Subcutaneous abdominal adipose tissue (tissue), 5 donors: Measurements from ENCODE around the gene RBM24.
A peak's percentile ranks its signal among the peaks of the same experiment; 100 is the strongest.

ENCODE experiments used
- H3K27ac ChIP-seq: one replicate; pipeline ENCODE4 v1.7.0; 2013; ENCODE audit warnings: low read depth, mild to moderate bottlenecking, inconsistent platforms, low read length, moderate library complexity
- H3K27me3 ChIP-seq, 5 donors: one replicate each; pipeline ENCODE4 v1.7.0; 2013; ENCODE audit warnings: low read length in 5 of 5, inconsistent platforms in 1 of 5; ENCODE audit not compliant: control insufficient read depth in 5 of 5, insufficient read depth in 4 of 5
- H3K36me3 ChIP-seq, 5 donors: one replicate each; pipeline ENCODE4 v1.7.0; 2013; ENCODE audit warnings: low read length in 5 of 5; ENCODE audit not compliant: control insufficient read depth in 5 of 5, insufficient read depth in 5 of 5
- H3K4me1 ChIP-seq, 5 donors: one replicate each; pipeline ENCODE4 v1.7.0; 2013; ENCODE audit warnings: low read length in 5 of 5, mild to moderate bottlenecking in 3 of 5, moderate library complexity in 1 of 5; ENCODE audit not compliant: control insufficient read depth in 5 of 5, insufficient read depth in 5 of 5
- H3K4me3 ChIP-seq, 5 donors: one replicate each; pipeline ENCODE4 v1.7.0; 2013; ENCODE audit warnings: low read length in 5 of 5, low read depth in 1 of 5
- H3K9ac ChIP-seq, 5 donors: one replicate each; pipeline ENCODE4 v1.7.0; 2013; ENCODE audit warnings: low read length in 5 of 5, mild to moderate bottlenecking in 4 of 5, moderate library complexity in 3 of 5
- H3K9me3 ChIP-seq, 5 donors: one replicate each; pipeline ENCODE4 v1.7.0; 2013; ENCODE audit warnings: low read length in 5 of 5; ENCODE audit not compliant: control insufficient read depth in 5 of 5
- donor health status: healthy.
- donor health status: healthy.
- donor health status: healthy.
- donor health status: healthy.
- donor health status: healthy.

Gene RBM24

GRCh38 chr6:17281497-17282481, 628 bp downstream of the RBM24 start:
- no peaks in the 10 kb centered on the region for H3K27me3 ChIP-seq

GRCh38 chr6:17283074-17283473, 1.9 kb downstream of the RBM24 start:
- Histone ChIP-seq H3K27ac (no peak overlapping the region), H3K4me1 (peaks cover 0 to 24% (median 14%) of the 10 kb centered on the region in 5 donors), H3K4me3 (peak overlapping the region in 1 of 5 donors; percentile 17), H3K9me3 (no peaks in the 10 kb centered on the region), H3K27me3 (no peaks in the 10 kb centered on the region), H3K36me3 (no peaks in the 10 kb centered on the region), H3K9ac (no peak overlapping the region)

More at GRCh38 chr6:17281497-17282481, 628 bp downstream of the RBM24 start:
- peaks cover 0 to 24% (median 14%) of the 10 kb centered on the region in 5 donors for H3K4me1 ChIP-seq
- no peaks in the 10 kb centered on the region for H3K36me3 ChIP-seq
- peak overlapping the region; percentile 7 to 87 (median 69) for H3K9ac ChIP-seq
- H3K4me3 ChIP-seq = peak overlapping the region; percentile 71 to 89 (median 80)
- no peak overlapping the region for H3K27ac ChIP-seq
- H3K9me3 ChIP-seq = no peaks in the 10 kb centered on the region

- H3K4me1 ChIP-seq = no peaks in the 10 kb centered on the region
- no peak overlapping the region for H3K4me3 ChIP-seq
- peaks cover 0 to 4% (median 0%) of the 10 kb centered on the region in 5 donors for H3K36me3 ChIP-seq
- H3K27ac ChIP-seq = no peak overlapping the region
- no peak overlapping the region for H3K9ac ChIP-seq
- H3K9me3 ChIP-seq = no peaks in the 10 kb centered on the region
- H3K27me3 ChIP-seq = no peaks in the 10 kb centered on the region
Measured at GRCh38 chr6:17289630-17290061, 8.5 kb downstream of the RBM24 start.

DNA sequence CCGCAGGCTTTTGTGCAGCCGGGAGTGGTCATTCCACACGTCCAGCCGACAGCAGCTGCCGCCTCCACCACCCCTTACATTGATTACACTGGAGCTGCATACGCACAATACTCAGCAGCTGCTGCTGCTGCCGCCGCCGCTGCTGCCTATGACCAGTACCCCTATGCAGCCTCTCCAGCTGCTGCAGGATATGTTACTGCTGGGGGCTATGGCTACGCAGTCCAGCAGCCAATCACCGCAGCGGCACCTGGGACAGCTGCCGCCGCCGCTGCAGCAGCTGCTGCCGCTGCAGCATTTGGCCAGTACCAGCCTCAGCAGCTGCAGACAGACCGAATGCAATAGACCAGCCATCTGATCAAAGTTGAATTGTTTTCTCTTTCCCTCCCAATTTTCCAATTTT, 10.6 kb downstream of the RBM24 start:
- no peaks in the 10 kb centered on the region for H3K9me3 ChIP-seq
- H3K27ac ChIP-seq = no peak overlapping the region
- H3K9ac ChIP-seq = no peak overlapping the region
- H3K4me3 ChIP-seq = no peak overlapping the region
- no peaks in the 10 kb centered on the region for H3K27me3 ChIP-seq
- peaks cover 0 to 4% (median 0%) of the 10 kb centered on the region in 5 donors for H3K36me3 ChIP-seq
- peaks cover 0 to 2% (median 0%) of the 10 kb centered on the region in 5 donors for H3K4me1 ChIP-seq

- peaks cover 0 to 4% (median 0%) of the 10 kb centered on the region in 5 donors for H3K36me3 ChIP-seq
- H3K4me1 ChIP-seq = peaks cover 0 to 11% (median 4%) of the 10 kb centered on the region in 5 donors
- no peak overlapping the region for H3K9ac ChIP-seq
- no peak overlapping the region for H3K27ac ChIP-seq
- no peaks in the 10 kb centered on the region for H3K27me3 ChIP-seq
- H3K4me3 ChIP-seq = no peak overlapping the region
- no peaks in the 10 kb centered on the region for H3K9me3 ChIP-seq
Measured at GRCh38 chr6:17292600-17293133, 11.5 kb downstream of the RBM24 start.

- no peak overlapping the region for H3K27ac ChIP-seq
Measured at GRCh38 chr6:17293395-17293794, 12.2 kb downstream of the RBM24 start.

DNA sequence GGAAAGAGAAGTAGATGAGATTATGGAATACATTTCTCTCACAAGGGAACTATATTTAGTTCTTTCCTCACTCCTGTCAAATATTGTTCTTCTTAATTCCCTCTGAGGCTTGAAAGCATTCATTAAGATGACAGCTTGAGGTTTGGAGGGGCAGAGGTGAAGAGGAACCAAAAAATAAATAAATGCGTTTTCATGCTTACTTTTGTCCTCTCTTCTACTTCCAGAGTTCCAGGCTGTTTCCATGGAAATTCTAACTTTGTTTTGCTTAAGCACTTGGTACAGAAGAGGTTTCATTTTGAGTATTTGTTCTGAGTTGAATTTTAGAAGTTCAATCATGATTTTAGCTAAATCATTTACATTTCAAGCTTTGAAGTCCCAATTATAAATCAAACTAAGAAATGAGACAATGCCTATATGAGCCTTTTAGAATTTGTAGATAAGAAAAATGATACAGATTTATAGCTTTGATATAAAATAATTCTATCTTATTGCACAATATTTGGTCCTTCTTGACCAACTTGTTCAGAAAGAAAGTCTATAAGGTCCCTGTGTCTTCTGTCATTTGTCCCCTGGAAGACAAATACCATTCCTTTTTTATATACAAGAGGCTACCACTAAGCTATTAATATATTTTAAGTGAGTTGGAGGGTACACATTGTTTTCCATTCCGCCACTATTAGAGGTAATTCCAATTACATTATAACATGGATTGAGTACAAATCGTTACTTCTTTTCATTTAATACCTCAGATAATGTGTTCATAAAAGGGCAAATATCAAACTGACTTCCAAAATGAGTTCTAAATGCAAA, 16.3 kb downstream of the RBM24 start:
- H3K9me3 ChIP-seq = no peaks in the 10 kb centered on the region
- peaks cover 0 to 2% (median 0%) of the 10 kb centered on the region in 5 donors for H3K36me3 ChIP-seq
- no peak overlapping the region for H3K4me3 ChIP-seq
- H3K27ac ChIP-seq = peak overlapping the region; percentile 3
- H3K27me3 ChIP-seq = no peaks in the 10 kb centered on the region
- H3K9ac ChIP-seq = no peak overlapping the region
- H3K4me1 ChIP-seq = peaks cover 0 to 12% (median 5%) of the 10 kb centered on the region in 5 donors

More at GRCh38 chr6:17293395-17293794, 12.2 kb downstream of the RBM24 start:
- Histone ChIP-seq H3K27me3 (no peaks in the 10 kb centered on the region), H3K4me1 (peaks cover 0 to 12% (median 5%) of the 10 kb centered on the region in 5 donors), H3K36me3 (peaks cover 0 to 4% (median 0%) of the 10 kb centered on the region in 5 donors), H3K4me3 (no peak overlapping the region), H3K9me3 (no peaks in the 10 kb centered on the region), H3K9ac (no peak overlapping the region)

GRCh38 chr6:17298257-17298656, 17.1 kb downstream of the RBM24 start:
- no peaks in the 10 kb centered on the region for H3K36me3 ChIP-seq
- H3K4me3 ChIP-seq = no peak overlapping the region
- H3K9ac ChIP-seq = no peak overlapping the region
- H3K27ac ChIP-seq = no peak overlapping the region
- H3K9me3 ChIP-seq = no peaks in the 10 kb centered on the region
- no peaks in the 10 kb centered on the region for H3K27me3 ChIP-seq
- H3K4me1 ChIP-seq = peaks cover 0 to 12% (median 5%) of the 10 kb centered on the region in 5 donors

- Histone ChIP-seq H3K27me3 (no peaks in the 10 kb centered on the region), H3K27ac (no peak overlapping the region), H3K4me1 (peaks cover 0 to 12% (median 5%) of the 10 kb centered on the region in 5 donors)
Measured at GRCh38 chr6:17299222-17299621, 18.1 kb downstream of the RBM24 start.

More at GRCh38 chr6:17299222-17299621, 18.1 kb downstream of the RBM24 start:
- H3K36me3 ChIP-seq = no peaks in the 10 kb centered on the region
- H3K9ac ChIP-seq = no peak overlapping the region
- no peaks in the 10 kb centered on the region for H3K9me3 ChIP-seq
- no peak overlapping the region for H3K4me3 ChIP-seq
